NCI-H146 (cell line): ENCODE measurements around the gene TPRG1.

ENCODE experiments used
- DNase-seq: peaks from one replicate; lab custom pipeline; 2025; lab: John Stamatoyannopoulos, UW

TPRG1 gene

GRCh38 chr3:189166321-189166720 is 5.5 kb upstream of the TPRG1 start:
- DNase-seq, result no peak

GRCh38 chr3:189167027-189167766 is 4.6 kb upstream of the TPRG1 start:
- no peak for DNase-seq

GRCh38 chr3:189168711-189169110 is 3.1 kb upstream of the TPRG1 start:
- no peak for DNase-seq

- DNase-seq, result peak; percentile 73
Measured at GRCh38 chr3:189169728-189170127, 2.0 kb upstream of the TPRG1 start.

GRCh38 chr3:189170559-189170958 is 1.2 kb upstream of the TPRG1 start:
- DNase-seq, result no peak

GRCh38 chr3:189172668-189173419 is 1.1 kb downstream of the TPRG1 start:
- DNase-seq, result no peak

- no peak for DNase-seq
Measured at GRCh38 chr3:189184566-189184965, 12.8 kb downstream of the TPRG1 start.

GRCh38 chr3:189186101-189186500 is 14.3 kb downstream of the TPRG1 start:
- DNase-seq, result no peak

GRCh38 chr3:189188466-189188865 is 16.7 kb downstream of the TPRG1 start:
- DNase-seq, result no peak

- no peak for DNase-seq
Measured at GRCh38 chr3:189192725-189193124, 21.0 kb downstream of the TPRG1 start.

GRCh38 chr3:189195302-189195701 is 23.5 kb downstream of the TPRG1 start:
- DNase-seq, result no peak

- DNase-seq, result no peak
Measured at GRCh38 chr3:189202106-189202505, 30.3 kb downstream of the TPRG1 start.

- no peak for DNase-seq
Measured at GRCh38 chr3:189202583-189202982, 30.8 kb downstream of the TPRG1 start.

GRCh38 chr3:189204167-189204866 is 32.5 kb downstream of the TPRG1 start:
- DNase-seq, result no peak

GRCh38 chr3:189204937-189205336 is 33.2 kb downstream of the TPRG1 start:
- no peak for DNase-seq

GRCh38 chr3:189210251-189210770 is 38.5 kb downstream of the TPRG1 start:
- no peak for DNase-seq

- DNase-seq, result no peak
Measured at GRCh38 chr3:189212681-189213080, 40.9 kb downstream of the TPRG1 start.

- no peak for DNase-seq
Measured at GRCh38 chr3:189214651-189215050, 42.9 kb downstream of the TPRG1 start.

- DNase-seq, result no peak
Measured at GRCh38 chr3:189222927-189223636, 51.3 kb downstream of the TPRG1 start.

GRCh38 chr3:189225431-189225830 is 53.7 kb downstream of the TPRG1 start:
- no peak for DNase-seq

- DNase-seq, result no peak
Measured at GRCh38 chr3:189227249-189227648, 55.5 kb downstream of the TPRG1 start.
